ENCODE data around the gene CUZD1. TPM values are rescaled to one million over a fixed set of nuclear protein-coding genes. Genes with fewer than 3 reads are reported as not detected.

The CUZD1 gene
- total and polyA plus RNA-seq, 2 of the 4 experiments (the other 2 are of a cell fraction) = 0.36 to 0.67 TPM

GRCh38 chr10:122854648-122855047 is 9.0 kb upstream of the CUZD1 start:
- DNase-seq = peak; percentile 92
- peak overlapping the region; percentile 57 for H3K14ac ChIP-seq (replicated peaks; ENCODE audit: low read depth, low read length)
- dilution Hi-C loops (cut with HindIII; ENCODE audit: low sequenced_read_pairs, unreplicated experiment) (no loop called here), in situ Hi-C loops (cut with MboI; ENCODE audit: low sequenced_read_pairs) (loop anchor here (25.0 kb wide), 2 partner anchors 308 to 692 kb away; partner anchors contain the start of gene BUB3), intact Hi-C loops (cut with micrococcal nuclease) (loop anchor here (5.0 to 10.0 kb wide), 2 partner anchors 98 to 300 kb away; partner anchors contain the start of genes BUB3 and C10orf88)
- H3K4me1 ChIP-seq (ENCODE audit: control insufficient read depth, insufficient read depth, low read length) = peaks cover 33% of the 10 kb centered on the region
- peak overlapping the region; percentile 86; the same call in 1 of the 2 replicates for H2AK5ac ChIP-seq (ENCODE audit: low read depth, low read length)
- peak overlapping the region; percentile 89 for H2BK5ac ChIP-seq (ENCODE audit: low read depth, low read length, poor library complexity, severe bottlenecking)
- H2BK120ac ChIP-seq (ENCODE audit: low read depth, low read length) = peak overlapping the region; percentile 83
- 0 out of 2 replicates have a peak overlapping the region, but pooled peaks have one; percentile 17 for H3K27ac ChIP-seq (ENCODE audit: insufficient read depth, low read length)
- H2AFZ ChIP-seq (replicated peaks; ENCODE audit: low read length, poor library complexity) = peak overlapping the region; percentile 37
- peak overlapping the region; percentile 44; the same call in 1 of the 2 replicates for H3K56ac ChIP-seq (ENCODE audit: extremely low read depth, insufficient read depth, low read length)
- H4K5ac ChIP-seq (ENCODE audit: low read depth, low read length) = peak overlapping the region; percentile 65; the same call in 1 of the 2 replicates
- peak overlapping the region; percentile 55 for H3K23ac ChIP-seq (ENCODE audit: low read depth, low read length)
- H3K4ac ChIP-seq (ENCODE audit: low read depth, low read length) = peak overlapping the region; percentile 88
- POLR2A ChIA-PET (ENCODE audit: unreplicated experiment) = interaction anchor here (0.8 kb wide), 1 partner anchor 10 kb away, joined by 3 read pairs; no protein-coding TSS in a partner anchor
- peaks cover 17 to 50% of the 10 kb centered on the region in 2 experiments for H3K79me1 ChIP-seq (ENCODE audit: low read depth in 1 of 2, low read length in 2 of 2)
- TF ChIP-seq POLR2A (IDR thresholded peaks at IDR 0.05; ENCODE audit: low read depth, low read length) (peak; percentile 44; the same call in 1 of the 2 replicates), CEBPB (IDR thresholded peaks at IDR 0.05; ENCODE audit: low read depth, low read length) (peak; percentile 57), RAD21 (IDR thresholded peaks at IDR 0.05; ENCODE audit: low read length) (no peak), NFE2L2 (IDR thresholded peaks at IDR 0.05; ENCODE audit: low read depth, low read length) (no peak), MAZ (IDR thresholded peaks at IDR 0.05; ENCODE audit: borderline replicate concordance, low read depth, low read length) (no peak), BHLHE40 (IDR thresholded peaks at IDR 0.05; ENCODE audit: low read depth, low read length) (peak; percentile 56; the same call in 1 of the 2 replicates), FOS (IDR thresholded peaks at IDR 0.05; ENCODE audit: low read depth, low read length) (peak; percentile 33; the same call in 1 of the 2 replicates)
- peak; percentile 49 for ATAC-seq (ENCODE audit: low read depth)
- H3K27me3 ChIP-seq (ENCODE audit: control insufficient read depth, insufficient read depth, low read length) = no peaks in the 10 kb centered on the region
- peak overlapping the region; percentile 12 for H2AK9ac ChIP-seq (replicated peaks; ENCODE audit: low read depth, low read length, poor library complexity)
- H3K36me3 ChIP-seq (ENCODE audit: control insufficient read depth, insufficient read depth, low read length) = no peaks in the 10 kb centered on the region
- H2BK15ac ChIP-seq (ENCODE audit: low read depth, low read length) = peak overlapping the region; percentile 79; the same call in 2 of the 3 replicates
- H3K9me1 ChIP-seq (ENCODE audit: insufficient read depth, low read length) = peaks cover 24% of the 10 kb centered on the region
- H3K9ac ChIP-seq (ENCODE audit: low read depth, low read length) = no peak overlapping the region; the same call in 1 of the 2 replicates
- H4K8ac ChIP-seq (ENCODE audit: low read depth in 2 of 2, low read length in 2 of 2) = peak overlapping the region; percentile 52 to 70
- peak overlapping the region; percentile 72 for H2BK20ac ChIP-seq (ENCODE audit: low read depth, low read length)
- WGBS, 2 experiments (ENCODE audit: extremely low coverage in 2 of 2, insufficient read length in 1 of 2) = 29% methylated on average over 1 of the region's 5 CpGs; no CpG with 5 or more reads in 1 of the 2 experiments
- peak overlapping the region; percentile 77 for H4K91ac ChIP-seq (ENCODE audit: insufficient read depth, low read depth, low read length)
- H3K18ac ChIP-seq (ENCODE audit: low read depth, low read length) = peak overlapping the region; percentile 81; the same call in 1 of the 2 replicates
- no TSS peak for BruUV-seq (replicated peaks)
- H3K9me3 ChIP-seq (ENCODE audit: control insufficient read depth, insufficient read depth, low read length) = no peaks in the 10 kb centered on the region
- H3K4me3 ChIP-seq (ENCODE audit: insufficient read depth, low read depth, low read length) = no peak overlapping the region
- no peaks in the 10 kb centered on the region for H4K20me1 ChIP-seq (ENCODE audit: insufficient read depth, low read length)
- CTCF ChIA-PET = no interaction called here
- H3K4me2 ChIP-seq (ENCODE audit: low read depth, low read length) = peak overlapping the region; percentile 78; the same call in 1 of the 2 replicates
